HS-5 (cell line): ENCODE results near the gene TBC1D19.
"Not testable (repeated sequence)": the region's sequence is repeated elsewhere in the genome, so short reads cannot be mapped to it uniquely, and the experiment has no call there.

Experiments
- DNase-seq: peaks from one replicate; pipeline ENCODE4 v3.0.0-alpha.2; 2012; ENCODE audit warnings: low read depth

TBC1D19 gene

DNA sequence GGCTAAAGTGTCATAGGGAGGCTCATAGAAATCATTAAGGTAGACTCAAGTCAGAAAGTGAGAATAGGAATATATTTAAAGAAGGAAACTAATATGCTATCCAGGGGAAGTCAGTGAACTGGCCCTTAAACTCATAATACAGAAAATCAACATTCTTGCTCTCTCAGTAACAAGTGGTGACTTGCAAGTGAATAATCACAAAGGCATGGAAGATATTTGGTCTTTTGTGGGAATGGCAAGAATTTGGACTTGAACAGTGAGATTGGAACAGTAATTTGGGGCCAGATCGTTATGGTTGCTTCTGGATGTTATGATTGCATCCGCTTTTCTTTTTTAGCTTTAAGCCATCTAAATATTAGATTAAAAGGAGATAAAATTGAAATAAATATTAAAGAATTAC lies 103.8 kb downstream of the TBC1D19 start:
- peak; percentile 76 for DNase-seq

DNA sequence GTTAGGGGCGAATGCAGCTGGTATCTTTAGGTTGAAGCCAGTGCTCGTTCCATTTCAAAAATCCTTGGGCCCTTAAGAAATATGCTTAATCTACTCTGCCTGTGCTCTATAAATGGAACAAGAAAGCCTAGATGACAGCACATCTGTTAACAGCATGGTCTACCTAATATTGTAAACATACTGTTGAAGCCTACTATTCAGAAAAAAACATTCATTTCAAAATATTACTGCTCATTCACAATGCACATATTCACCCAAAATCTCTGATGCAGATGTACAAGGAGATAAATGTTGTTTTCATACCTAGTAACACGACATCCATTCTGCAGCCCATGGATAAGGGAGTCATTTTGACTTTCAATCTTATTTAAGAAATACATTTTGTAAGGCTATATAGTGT lies 106.6 kb downstream of the TBC1D19 start:
- DNase-seq: no peak

DNA sequence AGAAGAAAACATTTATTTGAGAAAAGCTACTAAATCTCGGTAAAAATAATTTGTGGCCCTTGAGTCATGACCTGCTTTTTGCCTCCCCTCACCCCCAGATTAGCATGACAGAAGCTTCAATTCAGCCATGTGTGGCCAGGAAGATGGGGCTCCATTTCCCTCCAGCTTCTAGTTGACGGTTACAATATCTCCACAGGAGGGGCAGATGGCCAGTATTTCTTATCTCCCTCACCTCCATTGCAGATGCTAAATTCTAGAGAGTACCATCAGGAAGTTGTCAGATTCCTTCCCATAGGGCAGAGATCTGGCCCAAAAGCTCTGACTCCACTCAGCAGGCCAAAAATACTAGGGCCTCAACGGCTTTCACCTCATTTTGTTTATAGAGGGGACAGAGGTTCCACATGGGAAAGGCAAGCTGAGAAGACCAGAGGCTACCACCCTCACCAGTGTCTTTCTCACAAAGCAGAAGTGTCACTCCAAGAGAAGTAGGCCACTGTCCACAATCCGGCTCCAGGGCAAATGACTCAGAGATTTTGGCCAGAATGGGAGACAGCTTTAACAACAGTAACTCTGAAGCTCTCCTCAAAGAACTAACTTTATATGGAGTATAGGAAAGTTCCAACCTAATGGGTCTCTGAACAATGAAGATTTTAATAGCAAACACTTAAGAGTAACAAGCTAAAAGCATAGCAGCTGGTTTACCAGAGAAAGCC lies 108.3 kb downstream of the TBC1D19 start:
- no peak for DNase-seq

DNA sequence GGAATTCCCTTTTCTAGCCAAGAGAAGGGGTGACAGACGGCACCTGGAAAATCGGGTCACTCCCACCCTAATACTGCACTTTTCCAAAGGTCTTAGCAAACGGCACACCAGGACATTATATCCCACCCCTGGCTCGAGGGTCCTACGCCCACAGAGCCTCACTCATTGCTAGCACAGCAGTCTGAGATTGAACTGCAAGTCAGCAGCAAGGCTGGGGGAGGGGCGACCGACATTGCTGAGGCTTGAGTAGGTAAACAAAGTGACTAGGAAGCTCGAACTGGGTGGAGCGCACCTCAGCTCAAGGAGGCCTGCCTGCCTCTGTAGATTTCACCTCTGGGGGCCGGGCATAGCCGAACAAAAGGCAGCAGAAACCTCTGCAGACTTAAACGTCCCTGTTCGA lies 110.2 kb downstream of the TBC1D19 start:
- DNase-seq: not testable (repeated sequence)

DNA sequence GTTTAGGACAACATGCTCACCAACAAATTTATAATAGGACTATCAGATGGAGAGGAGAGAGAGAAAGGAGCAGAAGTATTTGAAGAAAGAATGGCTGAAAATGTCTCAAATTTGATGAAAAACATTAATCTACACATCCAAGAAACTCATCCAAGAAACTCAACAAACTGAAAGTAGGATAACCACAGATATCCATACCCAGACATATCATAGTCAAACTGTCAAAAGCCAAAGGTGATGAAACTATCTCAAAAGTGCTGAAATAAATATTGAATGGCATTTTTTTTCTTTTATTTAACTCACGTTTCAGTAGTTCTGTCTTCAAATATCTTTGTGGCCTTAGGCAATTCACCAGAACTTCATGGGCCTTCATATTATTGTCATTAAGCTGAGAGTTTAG lies 116.2 kb downstream of the TBC1D19 start:
- DNase-seq: no peak

DNA sequence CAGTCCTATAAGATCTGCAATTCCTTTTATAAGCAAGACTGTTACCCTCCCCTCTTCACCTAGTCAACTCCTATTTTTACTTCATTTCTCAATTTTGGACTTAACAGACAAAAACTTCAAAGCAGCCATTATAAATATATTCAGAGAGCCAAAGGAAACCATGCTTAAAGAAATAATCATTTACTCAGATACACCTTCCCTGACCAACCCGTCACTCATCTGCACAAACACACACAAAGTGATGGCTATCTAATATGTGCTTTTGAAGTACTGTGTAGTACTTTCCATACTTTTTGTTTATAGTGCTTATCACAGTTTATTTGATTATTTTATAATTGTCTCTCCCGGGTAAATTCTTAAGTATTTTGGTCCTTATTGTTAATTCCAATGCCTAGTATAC lies 117.2 kb downstream of the TBC1D19 start:
- DNase-seq: no peak

DNA sequence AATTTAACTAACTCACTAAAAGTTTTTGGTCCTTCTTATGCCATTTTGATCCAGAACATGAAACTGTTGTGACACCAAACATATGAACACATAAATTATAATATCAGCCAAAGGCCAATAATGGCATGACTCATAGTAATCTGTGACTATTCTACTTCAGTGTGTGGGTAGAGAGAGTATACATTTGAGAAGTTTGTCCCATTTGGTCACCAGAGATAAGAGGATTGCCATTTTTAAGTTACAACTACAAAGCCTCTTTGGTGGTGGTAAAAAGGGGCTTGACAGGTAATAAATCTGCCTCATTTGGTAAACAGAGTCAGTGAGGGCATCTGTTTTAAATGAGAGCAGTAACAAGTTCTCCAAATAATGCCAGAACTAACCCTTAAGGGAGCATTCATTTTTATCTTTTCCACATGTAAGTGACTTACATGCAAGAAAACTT lies 117.9 kb downstream of the TBC1D19 start:
- DNase-seq: no peak

DNA sequence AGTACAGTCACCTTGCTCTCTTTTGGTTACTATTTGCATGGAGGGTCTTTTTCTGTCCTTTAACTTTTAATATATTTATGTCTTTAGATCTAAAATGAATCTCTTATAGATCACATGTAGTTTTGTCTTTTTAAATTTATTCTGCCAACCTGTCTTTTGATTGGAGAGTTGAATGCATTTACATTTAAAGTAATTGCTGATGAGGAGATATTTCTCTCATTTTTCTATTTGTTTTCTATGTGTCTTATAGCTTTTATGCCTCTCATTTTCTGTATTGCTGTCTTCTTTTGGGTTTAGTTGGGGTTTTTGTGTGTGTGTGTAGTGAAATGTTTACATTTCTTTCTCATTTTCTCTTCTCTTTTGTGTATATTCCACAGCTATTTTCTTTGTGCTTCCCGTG lies 123.5 kb downstream of the TBC1D19 start:
- no peak for DNase-seq

DNA sequence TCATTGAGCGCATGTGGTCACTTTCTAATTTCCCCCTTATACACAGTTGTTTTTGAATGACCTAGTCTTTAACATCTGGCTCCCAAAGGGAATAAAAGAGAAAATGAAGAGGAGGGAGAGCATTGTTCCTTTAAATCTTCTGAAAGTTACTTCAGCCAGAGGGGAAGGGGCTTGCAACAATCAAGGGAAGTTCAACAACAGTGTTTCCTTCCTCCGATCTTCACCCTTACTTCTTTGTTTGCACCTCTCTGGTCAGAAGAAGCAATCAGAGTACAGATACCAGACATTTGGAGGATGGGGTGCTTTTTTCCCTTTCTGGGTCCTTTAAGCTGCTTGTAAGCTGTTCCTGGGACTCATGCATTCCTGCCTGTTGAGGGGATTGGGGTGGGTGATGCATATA lies 125.4 kb downstream of the TBC1D19 start:
- no peak for DNase-seq

DNA sequence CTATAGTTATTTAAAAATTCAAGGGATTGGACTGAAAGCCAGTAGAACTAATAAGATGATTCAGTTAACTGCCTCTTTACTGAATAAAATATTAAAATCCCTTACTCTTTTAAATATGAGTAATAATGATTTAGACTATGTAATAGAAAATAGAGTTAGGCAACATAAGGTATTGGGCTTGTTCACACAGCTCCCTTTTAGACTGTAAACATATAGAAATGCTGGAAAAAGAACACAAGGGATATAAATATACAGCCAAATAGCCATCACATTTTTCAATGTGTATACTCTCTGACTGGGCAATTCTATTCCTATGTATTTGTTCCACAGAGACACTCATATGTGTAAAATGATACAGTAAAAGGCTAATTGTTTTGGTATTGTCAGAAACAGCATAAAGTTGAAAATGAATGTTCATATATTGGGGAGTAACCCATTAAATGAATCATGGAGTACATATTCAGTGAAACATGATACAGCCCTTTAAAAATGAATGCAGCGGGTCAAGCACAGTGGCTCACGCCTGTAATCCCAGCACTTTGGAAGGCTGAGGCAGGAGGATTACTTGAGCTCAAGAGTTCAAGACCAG lies 129.8 kb downstream of the TBC1D19 start:
- no peak for DNase-seq

DNA sequence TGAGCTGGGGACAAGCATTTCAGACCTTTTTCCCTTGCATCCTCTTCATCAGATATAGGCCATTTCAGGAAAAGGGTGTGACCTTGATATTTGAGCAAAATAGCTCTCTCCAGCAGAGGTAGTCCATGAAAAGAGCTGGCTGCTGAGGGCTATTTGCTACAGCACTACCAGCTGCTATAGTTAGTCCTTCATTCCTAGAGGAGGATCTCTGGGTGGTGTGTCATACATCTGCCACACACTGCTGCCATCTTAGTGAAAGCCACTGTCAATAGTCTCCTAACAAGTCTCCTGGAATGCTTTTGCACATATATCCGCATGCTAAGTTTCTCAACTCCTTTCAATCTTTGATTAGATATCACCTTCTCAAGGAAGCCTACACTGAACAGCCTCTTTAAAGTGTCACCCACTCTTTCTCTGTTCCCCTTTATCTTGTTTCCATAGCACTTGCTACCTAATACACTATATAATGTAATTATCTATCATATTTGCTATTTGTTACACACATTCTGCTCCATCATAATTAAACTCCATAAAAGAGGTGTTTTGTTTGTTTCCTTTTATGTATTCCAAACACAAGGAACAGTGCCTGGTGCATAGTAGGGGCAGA lies 131.9 kb downstream of the TBC1D19 start:
- no peak for DNase-seq

DNA sequence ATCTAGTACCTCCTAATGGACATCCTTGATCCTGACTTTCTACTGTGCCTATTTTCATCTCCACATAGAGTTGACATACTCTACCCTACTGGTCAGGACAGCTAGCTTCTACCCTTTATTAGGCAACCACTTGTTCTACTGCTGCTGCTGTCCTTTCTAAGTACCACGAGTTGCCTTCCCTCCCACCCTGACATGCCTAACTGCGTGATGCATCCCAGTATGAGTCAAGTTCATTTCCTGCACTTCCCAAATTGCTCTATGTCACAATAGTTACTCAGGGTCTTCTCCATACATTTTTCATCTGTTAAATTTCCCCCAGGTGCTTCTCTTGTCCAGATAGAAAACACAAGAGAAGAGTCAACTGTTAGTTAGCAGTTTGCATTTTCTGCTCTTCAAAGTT lies 133.4 kb downstream of the TBC1D19 start:
- DNase-seq: peak; percentile 76

DNA sequence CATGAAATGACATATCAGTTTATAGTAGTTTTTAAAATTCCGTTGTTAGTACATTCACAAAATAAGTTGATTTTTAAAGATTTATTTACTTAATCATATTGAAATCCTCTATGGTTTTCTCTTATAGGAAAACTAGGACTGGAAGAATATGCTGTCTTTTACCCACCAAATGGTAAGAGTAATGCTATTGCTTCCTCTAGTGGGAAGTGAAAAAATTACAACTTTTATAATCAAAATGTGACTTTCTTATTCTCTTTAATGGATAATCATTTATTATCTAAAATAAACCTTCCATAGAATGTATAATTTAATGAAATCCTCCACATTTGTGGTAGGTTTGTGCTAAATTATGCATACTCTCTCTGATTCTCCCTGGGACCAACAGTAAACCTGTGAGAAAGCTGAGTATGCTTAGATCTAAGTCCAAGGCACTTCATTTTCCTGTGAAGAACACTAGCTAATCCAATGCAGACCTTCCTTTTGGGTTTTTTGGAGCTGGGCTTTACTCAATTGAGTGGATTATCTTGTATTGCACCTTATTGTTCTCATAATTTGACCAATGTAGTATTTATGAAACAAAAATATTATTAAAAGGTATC lies 136.2 kb downstream of the TBC1D19 start:
- DNase-seq: no peak

DNA sequence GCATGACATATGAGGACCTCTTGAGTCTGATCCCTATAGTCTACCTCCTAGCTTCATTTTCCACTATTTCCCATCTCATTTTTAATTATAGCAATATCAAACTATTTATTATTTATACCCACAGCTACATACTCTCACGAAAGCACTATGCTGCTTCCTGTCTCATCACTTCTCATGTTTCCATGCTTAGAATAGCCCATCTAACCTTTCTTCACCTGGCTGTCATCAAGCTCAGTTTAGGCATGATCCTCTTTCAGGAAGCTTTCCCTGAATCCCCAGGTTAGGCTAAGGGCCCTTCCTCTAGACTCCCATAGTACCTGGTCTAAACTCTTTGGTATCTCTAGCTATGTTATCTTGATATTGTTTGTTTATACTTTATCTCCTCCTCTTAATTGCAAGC lies 137.8 kb downstream of the TBC1D19 start:
- no peak for DNase-seq

DNA sequence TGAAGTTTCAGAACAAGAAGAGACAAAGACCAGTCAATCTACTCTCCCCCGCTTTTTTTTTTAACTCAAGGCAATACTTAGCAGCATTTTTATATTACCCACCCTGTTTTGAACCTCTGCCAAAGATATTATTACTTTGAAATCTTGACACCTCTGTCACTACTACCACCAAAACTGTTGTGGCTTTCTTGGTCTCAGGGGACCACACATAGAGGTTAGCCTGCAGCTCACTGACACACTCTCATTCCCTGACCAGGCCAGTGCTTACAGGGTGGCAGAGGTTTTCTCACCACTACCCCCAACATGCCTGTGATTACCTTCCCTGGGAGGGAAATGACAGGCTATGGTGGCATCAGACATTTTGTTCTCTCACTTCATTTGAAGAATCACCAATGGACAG lies 139.3 kb downstream of the TBC1D19 start:
- no peak for DNase-seq

DNA sequence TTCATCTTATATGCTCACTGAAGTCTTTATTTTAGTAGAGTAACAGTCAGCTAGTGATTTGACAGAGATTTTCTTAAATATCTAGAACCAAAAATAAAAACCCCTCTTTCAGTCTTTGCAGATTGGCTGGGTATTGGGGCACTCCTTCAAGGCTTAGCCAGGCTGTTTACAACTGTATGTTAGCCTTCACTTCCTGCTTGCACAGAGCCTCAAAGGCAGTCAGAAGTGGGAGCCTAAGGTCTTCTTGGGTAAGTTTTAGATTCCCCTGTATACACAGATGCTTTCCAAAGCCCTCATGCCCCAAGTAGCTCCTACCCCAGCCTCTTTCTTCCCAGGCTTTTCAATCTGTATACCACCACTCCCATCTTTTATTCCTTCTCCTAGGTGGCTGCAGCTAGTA lies 140.7 kb downstream of the TBC1D19 start:
- no peak for DNase-seq

DNA sequence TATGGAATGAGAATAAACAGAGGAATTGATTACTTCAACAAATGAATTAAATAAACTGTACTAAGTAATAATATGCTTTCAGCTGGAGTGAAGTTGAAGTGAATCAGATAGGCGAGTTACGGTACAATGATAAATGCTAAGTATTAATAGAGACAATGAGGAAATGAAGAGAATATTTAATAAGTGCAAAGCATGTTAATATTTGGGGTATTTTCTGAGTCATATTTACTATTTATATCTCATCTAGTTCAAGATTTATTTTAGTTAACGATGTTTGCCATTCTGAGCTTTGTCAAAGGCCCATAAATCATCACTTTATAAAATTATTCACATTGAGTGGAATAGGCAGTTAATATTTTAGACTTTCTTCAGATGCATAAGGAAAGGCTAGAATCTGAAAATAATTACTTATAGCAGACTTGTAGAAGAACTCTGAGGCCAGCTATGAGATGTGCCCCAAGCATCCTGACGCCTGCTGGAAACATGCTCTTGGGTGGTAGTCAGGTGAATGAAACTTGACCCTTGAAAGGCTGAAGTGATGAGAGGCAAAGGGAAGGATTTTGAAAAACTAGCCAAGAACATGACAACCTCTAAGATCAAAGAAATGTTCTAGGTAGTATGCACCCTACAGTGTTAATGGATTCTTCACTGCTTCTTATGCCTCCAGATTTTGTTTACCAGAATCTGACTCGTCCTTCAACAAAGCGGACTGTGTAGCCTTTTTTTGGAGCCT lies 142.9 kb downstream of the TBC1D19 start:
- no peak for DNase-seq

DNA sequence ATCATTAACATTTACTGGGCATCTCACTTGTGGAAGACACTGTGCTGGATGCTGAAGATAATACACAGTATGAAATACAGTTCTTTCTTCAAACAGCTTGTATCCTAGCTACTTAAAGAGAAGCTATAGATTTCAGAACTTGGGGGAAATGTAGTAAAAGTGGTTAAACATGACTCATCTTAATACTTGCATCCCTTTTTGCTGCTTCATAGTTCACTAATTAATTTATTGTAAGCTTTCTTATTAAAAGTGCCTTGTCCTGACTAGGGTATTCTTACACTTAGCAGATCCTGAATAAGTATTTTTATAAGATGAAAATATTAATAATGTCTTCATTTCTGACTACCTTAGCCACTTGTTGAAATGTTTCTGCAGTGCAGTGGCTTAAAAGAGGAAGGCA lies 144.0 kb downstream of the TBC1D19 start:
- no peak for DNase-seq

DNA sequence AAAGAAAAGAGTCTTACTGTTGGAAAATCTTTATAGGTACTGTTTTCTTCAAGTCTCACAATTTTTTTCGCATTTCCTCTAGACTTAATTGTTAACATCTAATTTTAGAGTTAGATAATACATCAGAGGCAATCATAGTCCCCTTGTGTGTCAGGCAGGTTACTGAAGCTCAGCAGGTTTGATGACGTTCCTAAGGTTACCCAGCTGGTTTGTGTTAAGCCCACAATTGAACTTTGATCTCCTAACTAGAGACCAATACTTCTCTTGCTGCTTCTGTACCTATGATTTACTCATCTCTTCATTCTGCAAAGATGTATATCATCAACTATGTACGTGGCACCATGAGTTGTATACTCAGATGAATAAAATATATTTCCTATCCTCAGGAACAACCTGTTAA lies 145.1 kb downstream of the TBC1D19 start:
- no peak for DNase-seq

DNA sequence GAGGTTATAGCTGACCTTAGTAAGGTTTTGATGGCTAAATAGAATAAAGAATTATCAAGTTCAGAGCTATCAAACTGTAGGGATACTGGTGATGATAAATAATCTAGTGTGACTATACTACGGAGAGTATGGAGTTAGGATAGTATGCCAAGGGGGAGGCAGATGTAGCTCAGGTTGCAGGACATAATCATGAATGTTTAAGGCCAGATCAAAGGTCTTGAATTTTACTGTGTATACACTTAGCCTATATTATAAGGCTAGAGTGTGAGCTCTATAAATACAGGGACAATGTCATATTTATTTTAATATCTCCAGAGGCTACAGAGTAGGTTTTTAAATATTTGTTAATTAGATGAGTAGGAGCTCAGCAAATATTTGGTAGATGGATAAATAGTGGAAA lies 145.7 kb downstream of the TBC1D19 start:
- DNase-seq: no peak

DNA sequence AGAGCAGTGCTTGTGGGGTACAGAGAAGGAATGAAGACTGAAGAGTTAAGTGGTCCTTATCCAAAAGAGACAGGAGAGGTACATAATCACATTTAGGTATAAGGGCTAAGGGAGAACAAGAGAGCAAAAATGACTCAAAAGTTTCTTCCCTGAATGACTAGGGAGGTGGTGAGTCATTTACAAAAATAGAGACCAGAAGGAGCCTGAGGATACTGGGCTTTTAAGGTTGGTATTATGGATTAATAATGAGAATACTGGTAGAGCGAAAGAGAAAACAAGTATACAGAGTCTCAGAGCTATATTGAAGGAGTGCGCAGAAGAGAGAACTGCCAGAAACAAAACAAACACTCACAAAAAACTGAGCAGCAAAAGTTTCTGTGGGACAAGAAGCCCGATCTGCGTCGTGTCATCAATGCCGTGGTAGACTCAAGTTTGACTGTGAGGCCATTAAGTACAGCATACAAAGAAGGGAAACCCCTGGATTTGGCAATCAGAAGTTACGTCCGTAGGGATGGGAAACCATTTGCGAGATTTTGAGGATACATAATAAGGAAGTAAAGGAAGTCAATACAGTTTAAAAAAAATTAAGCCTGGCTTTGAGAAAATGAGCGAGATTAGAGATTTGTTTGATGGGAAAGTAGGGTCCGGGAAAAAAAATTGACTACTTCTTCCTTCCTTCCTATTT lies 147.6 kb downstream of the TBC1D19 start:
- no peak for DNase-seq

DNA sequence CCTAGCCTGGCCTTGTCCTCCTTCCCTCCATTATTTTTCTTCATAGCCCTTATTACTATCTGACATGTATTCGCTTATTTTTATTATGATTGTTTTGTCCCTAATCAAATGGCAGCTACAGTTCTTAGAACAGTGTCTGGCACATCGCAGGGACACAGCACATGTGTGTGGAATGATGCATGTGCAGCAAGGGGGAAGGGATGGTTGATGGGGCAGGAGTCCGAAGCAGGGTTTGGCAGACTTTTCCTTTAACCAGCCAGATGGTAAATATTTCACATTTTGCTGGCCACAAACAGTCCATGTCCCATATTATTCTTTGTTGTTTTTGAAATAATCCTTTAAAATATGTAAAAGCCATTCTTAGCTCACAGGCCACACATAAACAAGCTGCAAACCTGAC lies 148.5 kb downstream of the TBC1D19 start:
- DNase-seq: no peak
